HCT116 (cell line): ENCODE results near the gene SF3A2. TPM values are rescaled to one million over a fixed set of nuclear protein-coding genes. Genes with fewer than 3 reads are reported as not detected.
A peak's percentile ranks its signal among the peaks of the same experiment; 100 is the strongest.

Experiments used
- ATAC-seq: fragments of 200-7000 bp; cut with Tn5 transposase; 2 replicates; pipeline ENCODE4 v1.9.1; 2020; ENCODE audit warnings: mild to moderate bottlenecking, moderate library complexity
- BruUV-seq: library from RNA; stranded (reverse); fragments of 400-500 nt; replicated peaks from 2 replicates; lab custom pipeline; 2021; lab: Mats Ljungman, UMichigan
- CTCF ChIA-PET: fragments of 300-600 bp; sonication (Branson Sonifier 250); formaldehyde crosslinking; loops from one replicate; lab custom pipeline; 2021; ENCODE audit warnings: antibody characterized with exemption; lab: Charles Lee
- POLR2A ChIA-PET: fragments of 300-600, 350-600 bp; sonication (Branson Sonifier 250); formaldehyde crosslinking; loops from one replicate; lab custom pipeline; 2021; ENCODE audit warnings: antibody characterized with exemption; lab: Charles Lee
- RAD21 ChIA-PET, 2 experiments: fragments of 300-600 bp; sonication (Branson Sonifier 250); formaldehyde crosslinking; loops; one replicate each; lab custom pipeline; 2023; ENCODE audit warnings: low total read pairs in 2 of 2; ENCODE audit not compliant: uncharacterized antibody in 2 of 2, unreplicated experiment in 2 of 2, low non-redundant PET in 1 of 2; lab: Charles Lee
- DNase-seq: peaks from one replicate; pipeline ENCODE4 v3.0.0-alpha.2; 2010; ENCODE audit warnings: low read depth, low spot score
- H2AFZ ChIP-seq: fragments of 200-600 bp; shearing (Covaris generic), sonication (generic); 2 replicates; pipeline ENCODE4 v1.6.1; 2017; ENCODE audit warnings: low read depth, mixed run types, mixed read lengths, antibody characterized with exemption, low read length; ENCODE audit not compliant: poor library complexity, severe bottlenecking
- H3K27ac ChIP-seq: 2 replicates; pipeline ENCODE4 v1.5.1; 2012; ENCODE audit warnings: low read depth, low read length
- H3K27me3 ChIP-seq: fragments of 200-600 bp; sonication (generic); 2 replicates; pipeline ENCODE4 v1.6.1; 2016; ENCODE audit warnings: mixed run types, low read length, mixed read lengths; ENCODE audit not compliant: insufficient read depth
- H3K36me3 ChIP-seq, 2 experiments: fragments of 200-500 bp in 1 of 2; fragments of 200-600 bp in 1 of 2; sonication (Bioruptor generic) in 1 of 2; sonication (generic) in 1 of 2; 2 replicates each; pipeline versions ENCODE4 v1.5.1 to v1.6.1; 2014 to 2016; ENCODE audit warnings: low read length in 2 of 2, inconsistent platforms in 1 of 2, mixed read lengths in 1 of 2, mixed run types in 1 of 2; ENCODE audit not compliant: insufficient read depth in 2 of 2, control insufficient read depth in 1 of 2
- H3K4me1 ChIP-seq, 2 experiments: fragments of 200-600 bp in 1 of 2; sonication (generic) in 1 of 2; 2 replicates each; pipeline versions ENCODE4 v1.5.1 to v1.6.1; 2012 to 2017; ENCODE audit warnings: low read length in 2 of 2, inconsistent platforms in 1 of 2, mild to moderate bottlenecking in 1 of 2, mixed read lengths in 1 of 2, mixed run types in 1 of 2, moderate library complexity in 1 of 2; ENCODE audit not compliant: insufficient read depth in 2 of 2, control insufficient read depth in 1 of 2
- H3K4me2 ChIP-seq: fragments of 200-600 bp; sonication (generic); 2 replicates; pipeline ENCODE4 v1.6.1; 2017; ENCODE audit warnings: mixed run types, low read length, mixed read lengths
- H3K4me3 ChIP-seq, 2 experiments: fragments of 200-600 bp in 1 of 2; sonication (generic) in 1 of 2; replicated peaks in 1 of 2; 2 replicates each; pipeline ENCODE4 v1.5.1; 2011 to 2016; ENCODE audit warnings: low read length in 2 of 2, control low read depth in 1 of 2, low read depth in 1 of 2, mild to moderate bottlenecking in 1 of 2, mixed read lengths in 1 of 2, mixed run types in 1 of 2
- H3K79me2 ChIP-seq: fragments of 200-600 bp; sonication (generic); 2 replicates; pipeline ENCODE4 v1.6.1; 2017; ENCODE audit warnings: mild to moderate bottlenecking, mixed run types, low read length, moderate library complexity, mixed read lengths; ENCODE audit not compliant: insufficient read depth
- H3K9ac ChIP-seq: fragments of 200-600 bp; sonication (generic); 2 replicates; pipeline ENCODE4 v1.6.1; 2016; ENCODE audit warnings: low read length, mixed read lengths
- H3K9me2 ChIP-seq: fragments of 200-600 bp; sonication (generic), shearing (Covaris generic); 2 replicates; pipeline ENCODE4 v1.6.1; 2017; ENCODE audit warnings: mixed run types, mild to moderate bottlenecking, moderate library complexity; ENCODE audit not compliant: insufficient read depth
- H3K9me3 ChIP-seq, 2 experiments: fragments of 200-500 bp in 1 of 2; fragments of 200-600 bp in 1 of 2; sonication (Bioruptor generic) in 1 of 2; sonication (generic) in 1 of 2; 2 replicates each; pipeline ENCODE4 v1.6.1; 2014 to 2017; ENCODE audit warnings: low read length in 2 of 2, mixed read lengths in 2 of 2, inconsistent platforms in 1 of 2, low read depth in 1 of 2, mild to moderate bottlenecking in 1 of 2, mixed run types in 1 of 2, moderate library complexity in 1 of 2; ENCODE audit not compliant: control insufficient read depth in 1 of 2, insufficient read depth in 1 of 2
- H4K20me1 ChIP-seq: fragments of 200-600 bp; sonication (generic), shearing (Covaris generic); 2 replicates; pipeline ENCODE4 v1.6.1; 2017; ENCODE audit warnings: mixed run types, mild to moderate bottlenecking, moderate library complexity; ENCODE audit not compliant: insufficient read depth
- ATF3 ChIP-seq: IDR thresholded peaks from 2 replicates; pipeline ENCODE4 v1.6.1; 2012
- CEBPB ChIP-seq: IDR thresholded peaks from 2 replicates; pipeline ENCODE4 v1.6.1; 2012; ENCODE audit warnings: low read depth
- EZH2 ChIP-seq: fragments of 200-600 bp; sonication (generic); IDR thresholded peaks from 2 replicates; pipeline ENCODE4 v1.6.1; 2017; ENCODE audit warnings: antibody characterized with exemption, mixed run types
- EZH2phosphoT487 ChIP-seq: fragments of 200-600 bp; IDR thresholded peaks from 2 replicates; pipeline ENCODE4 v1.6.1; 2018; ENCODE audit warnings: antibody characterized with exemption, borderline replicate concordance
- FOSL1 ChIP-seq: IDR thresholded peaks from 2 replicates; pipeline ENCODE4 v1.6.1; 2012; ENCODE audit warnings: low read depth
- POLR2A ChIP-seq: IDR thresholded peaks from 2 replicates; pipeline ENCODE4 v1.7.0; 2011; ENCODE audit warnings: borderline replicate concordance; ENCODE audit not compliant: insufficient read depth, insufficient read length; ENCODE audit errors: extremely low read depth
- POLR2AphosphoS5 ChIP-seq: IDR thresholded peaks from 2 replicates; pipeline ENCODE4 v1.6.1; 2011; ENCODE audit warnings: mild to moderate bottlenecking, low read depth, low read length, moderate library complexity
- SIN3A ChIP-seq: IDR thresholded peaks from 2 replicates; pipeline ENCODE4 v1.6.1; 2012; ENCODE audit warnings: low read depth
- TCF7L2 ChIP-seq: IDR thresholded peaks from 2 replicates; pipeline ENCODE4 v1.7.0; 2011; ENCODE audit warnings: borderline replicate concordance, inconsistent platforms; ENCODE audit not compliant: insufficient read depth, insufficient read length; ENCODE audit errors: extremely low read depth
- ZFX ChIP-seq: fragments of 450-650 bp; IDR thresholded peaks from 2 replicates; pipeline ENCODE4 v1.6.1; 2017
- ZNF274 ChIP-seq: fragments of 200-500 bp; sonication (Bioruptor generic); IDR thresholded peaks from 2 replicates; pipeline ENCODE4 v1.6.1; 2014; ENCODE audit warnings: mild to moderate bottlenecking, low read depth, low read length, inconsistent platforms
- intact Hi-C: fragments of 100-400 bp; cut with micrococcal nuclease; formaldehyde crosslinking; loops from 2 replicates; pipeline ENCODE4 v1.10.0; 2022
- total RNA-seq: library from RNA; stranded (reverse); gene quantifications from one replicate; pipeline ENCODE4 v1.2.1, GENCODE V29; 2021; ENCODE audit not compliant: unreplicated experiment
- TF ChIP-seq, protein P1 (sequence below): IDR thresholded peaks from 2 replicates; pipeline ENCODE4 v1.6.1; 2012

Gene SF3A2
- total RNA-seq, 1 experiment from 2014 or later: 166 TPM

DNA sequence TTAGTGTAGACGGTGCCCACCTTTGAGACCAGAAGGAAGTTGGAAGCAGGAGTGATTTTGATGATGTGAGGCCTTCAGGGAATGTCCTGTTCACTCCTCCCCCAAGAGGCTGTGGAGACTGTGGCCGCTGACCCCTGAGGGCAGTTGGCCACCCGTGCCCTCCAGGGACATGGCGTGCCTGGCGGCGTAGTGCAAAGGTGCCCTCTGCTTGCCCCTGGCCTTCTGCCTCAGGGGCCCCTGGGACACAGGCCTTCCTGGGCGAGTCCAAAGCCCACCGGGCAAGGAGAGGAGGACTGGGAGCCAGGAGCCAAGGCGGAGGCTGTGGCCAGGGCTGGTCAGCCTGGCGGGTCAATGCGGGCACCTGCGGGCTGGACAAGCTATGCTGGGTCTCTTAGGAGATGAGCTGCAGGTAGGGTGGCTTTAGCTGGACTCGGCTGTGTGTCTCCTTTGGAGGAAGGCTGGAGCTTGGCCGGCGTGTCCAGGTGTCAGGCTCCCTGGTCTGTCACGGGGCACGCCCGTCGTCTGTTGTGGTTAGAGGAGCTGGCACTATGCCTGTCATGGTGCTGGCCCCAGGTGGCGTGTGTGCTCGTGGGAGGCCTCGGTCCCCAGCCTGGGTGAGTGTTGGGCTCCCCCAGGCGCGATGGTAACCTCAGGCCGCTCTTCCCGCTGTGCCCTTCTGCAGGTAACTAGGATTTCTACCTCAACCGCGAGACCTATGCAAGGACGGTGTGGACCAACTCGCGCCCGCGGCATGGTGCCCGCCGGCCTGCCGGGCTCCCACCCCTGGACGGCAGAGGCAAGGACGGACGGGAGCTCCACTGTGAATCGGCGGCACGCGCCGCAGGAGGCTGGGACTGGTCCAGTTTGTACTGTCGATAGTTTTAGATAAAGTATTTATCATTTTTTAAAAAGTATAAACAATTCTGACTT lies 7.3 kb upstream of the SF3A2 start:
- DNase-seq (no peak), ATAC-seq (no peak)
- Histone ChIP-seq H3K9me3 (no peaks in the 10 kb centered on the region), H3K27ac (no peak overlapping the region; the same call in 1 of the 2 replicates), H2AFZ (no peak overlapping the region), H3K27me3 (no peaks in the 10 kb centered on the region), H3K4me3 (no peak overlapping the region), H3K9ac (no peak overlapping the region), H3K9me2 (no peaks in the 10 kb centered on the region), H3K4me1 (peaks cover 0 to 6% of the 10 kb centered on the region in 2 experiments; a peak in 1 of 4 replicates), H4K20me1 (no peaks in the 10 kb centered on the region; the same call in 1 of the 2 replicates), H3K36me3 (peaks cover 5 to 36% of the 10 kb centered on the region in 2 experiments; a peak in 3 of 4 replicates), H3K4me2 (no peak overlapping the region), H3K79me2 (peaks cover 16% of the 10 kb centered on the region)
- intact Hi-C loops: no loop called here
- ChIA-PET CTCF (interaction anchor here (1.3 kb wide), 1 partner anchor 382 kb away, joined by 3 read pairs; no protein-coding TSS in a partner anchor), RAD21 (interaction anchor here in 1 of 2 experiments (1.1 kb wide), 1 partner anchor 73 kb away, joined by 5 read pairs; no protein-coding TSS in a partner anchor), POLR2A (no interaction called here)
- 0 out of 2 replicates have a peak, but pooled peaks have one; percentile 4 for TF ChIP-seq POLR2AphosphoS5
- no peak for TF ChIP-seq ZFX
- BruUV-seq: no TSS peak

- ChIA-PET RAD21 (interaction anchor here in 1 of 2 experiments (1.1 kb wide), 1 partner anchor 74 kb away, joined by 5 read pairs; no protein-coding TSS in a partner anchor), CTCF (interaction anchor here (1.3 kb wide), 1 partner anchor 381 kb away, joined by 3 read pairs; no protein-coding TSS in a partner anchor)
- H3K4me3 ChIP-seq: no peak overlapping the region
- no peaks in the 10 kb centered on the region for H3K9me2 ChIP-seq
- no peaks in the 10 kb centered on the region for H3K9me3 ChIP-seq
- H3K27me3 ChIP-seq: no peaks in the 10 kb centered on the region
- H4K20me1 ChIP-seq: no peaks in the 10 kb centered on the region; the same call in 1 of the 2 replicates
- H3K9ac ChIP-seq: no peak overlapping the region
- 0 out of 2 replicates have a peak overlapping the region, but pooled peaks have one; percentile 50 for H3K27ac ChIP-seq
- H2AFZ ChIP-seq: no peak overlapping the region
- no peak for DNase-seq
- peaks cover 24% of the 10 kb centered on the region for H3K79me2 ChIP-seq
- no peak overlapping the region for H3K4me2 ChIP-seq
- no peak for TF ChIP-seq ATF3
- no peak for TF ChIP-seq CEBPB
- TF ChIP-seq SIN3A: no peak
- no peak for TF ChIP-seq ZNF274
- TF ChIP-seq EZH2: no peak
- TF ChIP-seq POLR2A: no peak
- TF ChIP-seq TCF7L2: no peak
- TF ChIP-seq POLR2AphosphoS5: no peak
- TF ChIP-seq FOSL1: no peak
- TF ChIP-seq EZH2phosphoT487: no peak
- TF ChIP-seq, protein P1, sequence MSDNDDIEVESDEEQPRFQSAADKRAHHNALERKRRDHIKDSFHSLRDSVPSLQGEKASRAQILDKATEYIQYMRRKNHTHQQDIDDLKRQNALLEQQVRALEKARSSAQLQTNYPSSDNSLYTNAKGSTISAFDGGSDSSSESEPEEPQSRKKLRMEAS: no peak
- TF ChIP-seq, all 23 proteins: peak for 0
- intact Hi-C loops: no loop called here
- no TSS peak for BruUV-seq
- ATAC-seq: no peak
- Histone ChIP-seq H3K36me3 (peaks cover 5 to 33% of the 10 kb centered on the region in 2 experiments; a peak in 2 of 4 replicates), H3K4me1 (peaks cover 3 to 13% of the 10 kb centered on the region in 2 experiments; a peak in 2 of 4 replicates)
- POLR2A ChIA-PET: no interaction called here
Measured at GRCh38 chr19:2230033-2230531, 6.5 kb upstream of the SF3A2 start.
